ENCODE results near the gene TRIO.

Gene TRIO

GRCh38 chr5:14479143-14479696 lies 336.1 kb downstream of the TRIO start:
- FAIRE-seq: no peak

GRCh38 chr5:14481349-14481748 lies 338.2 kb downstream of the TRIO start:
- TF ChIP-seq POLR2A (IDR thresholded peaks at IDR 0.05; ENCODE audit: low read depth, low read length): no peak
- FAIRE-seq (no peak), DNase-seq (ENCODE audit: insufficient read length, low spot score) (no peak)

More at GRCh38 chr5:14479143-14479696, 336.1 kb downstream of the TRIO start:
- no peak for TF ChIP-seq POLR2A (IDR thresholded peaks at IDR 0.05; ENCODE audit: low read depth, low read length)
- DNase-seq (ENCODE audit: insufficient read length, low spot score): no peak

- no peak for TF ChIP-seq POLR2A (IDR thresholded peaks at IDR 0.05; ENCODE audit: low read depth, low read length)
- FAIRE-seq (no peak), DNase-seq (ENCODE audit: insufficient read length, low spot score) (no peak)
These were observed 338.9 kb downstream of the TRIO start for GRCh38 chr5:14482085-14482484.

GRCh38 chr5:14483504-14484157 lies 340.5 kb downstream of the TRIO start:
- TF ChIP-seq POLR2A (IDR thresholded peaks at IDR 0.05; ENCODE audit: low read depth, low read length): no peak
- DNase-seq (ENCODE audit: insufficient read length, low spot score): no peak
- FAIRE-seq: no peak

GRCh38 chr5:14486486-14486885 lies 343.3 kb downstream of the TRIO start:
- TF ChIP-seq POLR2A (IDR thresholded peaks at IDR 0.05; ENCODE audit: low read depth, low read length): no peak
- DNase-seq (ENCODE audit: insufficient read length, low spot score) (no peak), FAIRE-seq (no peak)

GRCh38 chr5:14486996-14487896 lies 344.1 kb downstream of the TRIO start:
- DNase-seq (ENCODE audit: insufficient read length, low spot score) (no peak), FAIRE-seq (no peak)
- TF ChIP-seq POLR2A (IDR thresholded peaks at IDR 0.05; ENCODE audit: low read depth, low read length): no peak

- DNase-seq (ENCODE audit: insufficient read length, low spot score) (no peak), FAIRE-seq (no peak)
- TF ChIP-seq POLR2A (IDR thresholded peaks at IDR 0.05; ENCODE audit: low read depth, low read length): no peak
These were observed 344.9 kb downstream of the TRIO start for GRCh38 chr5:14487897-14488570.

- FAIRE-seq: no peak
- TF ChIP-seq POLR2A (IDR thresholded peaks at IDR 0.05; ENCODE audit: low read depth, low read length): no peak
- no peak for DNase-seq (ENCODE audit: insufficient read length, low spot score)
These were observed 345.6 kb downstream of the TRIO start for GRCh38 chr5:14488709-14489108.

- DNase-seq (ENCODE audit: insufficient read length, low spot score): no peak
These were observed 346.5 kb downstream of the TRIO start for GRCh38 chr5:14489643-14490042.

GRCh38 chr5:14490309-14490711 lies 347.2 kb downstream of the TRIO start:
- DNase-seq (ENCODE audit: insufficient read length, low spot score) (no peak), FAIRE-seq (no peak)
- no peak for TF ChIP-seq POLR2A (IDR thresholded peaks at IDR 0.05; ENCODE audit: low read depth, low read length)

More at GRCh38 chr5:14489643-14490042, 346.5 kb downstream of the TRIO start:
- TF ChIP-seq POLR2A (IDR thresholded peaks at IDR 0.05; ENCODE audit: low read depth, low read length): no peak
- no peak for FAIRE-seq

- DNase-seq (ENCODE audit: insufficient read length, low spot score): no peak
- no peak for TF ChIP-seq POLR2A (IDR thresholded peaks at IDR 0.05; ENCODE audit: low read depth, low read length)
- no peak for FAIRE-seq
These were observed 348.1 kb downstream of the TRIO start for GRCh38 chr5:14491015-14491915.

GRCh38 chr5:14492331-14492964 lies 349.3 kb downstream of the TRIO start:
- no peak for FAIRE-seq
- DNase-seq (ENCODE audit: insufficient read length, low spot score): no peak
- TF ChIP-seq POLR2A (IDR thresholded peaks at IDR 0.05; ENCODE audit: low read depth, low read length): no peak

- TF ChIP-seq POLR2A (IDR thresholded peaks at IDR 0.05; ENCODE audit: low read depth, low read length): no peak
- DNase-seq (ENCODE audit: insufficient read length, low spot score) (no peak), FAIRE-seq (no peak)
These were observed 352.2 kb downstream of the TRIO start for GRCh38 chr5:14495301-14495700.
